HUES6 (cell line): Measurements from ENCODE around the gene CFL1.
A peak's percentile ranks its signal among the peaks of the same experiment; 100 is the strongest.

Source experiments
- H3K27ac ChIP-seq: 2 replicates; pipeline ENCODE4 v1.7.0; 2013; ENCODE audit warnings: low read depth, mild to moderate bottlenecking, low read length, inconsistent platforms
- H3K27me3 ChIP-seq: 2 replicates; pipeline ENCODE4 v1.6.1; 2013; ENCODE audit warnings: low read length; ENCODE audit not compliant: control insufficient read depth, insufficient read depth
- H3K36me3 ChIP-seq: 2 replicates; pipeline ENCODE4 v1.6.1; 2013; ENCODE audit warnings: low read length; ENCODE audit not compliant: control insufficient read depth, insufficient read depth
- H3K4me1 ChIP-seq: 2 replicates; pipeline ENCODE4 v1.6.1; 2013; ENCODE audit warnings: low read length; ENCODE audit not compliant: control insufficient read depth, insufficient read depth
- H3K4me3 ChIP-seq: 2 replicates; pipeline ENCODE4 v1.5.1; 2013; ENCODE audit warnings: low read depth, low read length
- H3K9ac ChIP-seq: one replicate; pipeline ENCODE4 v1.6.1; 2013; ENCODE audit warnings: mild to moderate bottlenecking, low read length
- H3K9me3 ChIP-seq: 2 replicates; pipeline ENCODE4 v1.6.1; 2013; ENCODE audit warnings: low read depth, low read length; ENCODE audit not compliant: control insufficient read depth, insufficient read depth

The CFL1 gene

DNA sequence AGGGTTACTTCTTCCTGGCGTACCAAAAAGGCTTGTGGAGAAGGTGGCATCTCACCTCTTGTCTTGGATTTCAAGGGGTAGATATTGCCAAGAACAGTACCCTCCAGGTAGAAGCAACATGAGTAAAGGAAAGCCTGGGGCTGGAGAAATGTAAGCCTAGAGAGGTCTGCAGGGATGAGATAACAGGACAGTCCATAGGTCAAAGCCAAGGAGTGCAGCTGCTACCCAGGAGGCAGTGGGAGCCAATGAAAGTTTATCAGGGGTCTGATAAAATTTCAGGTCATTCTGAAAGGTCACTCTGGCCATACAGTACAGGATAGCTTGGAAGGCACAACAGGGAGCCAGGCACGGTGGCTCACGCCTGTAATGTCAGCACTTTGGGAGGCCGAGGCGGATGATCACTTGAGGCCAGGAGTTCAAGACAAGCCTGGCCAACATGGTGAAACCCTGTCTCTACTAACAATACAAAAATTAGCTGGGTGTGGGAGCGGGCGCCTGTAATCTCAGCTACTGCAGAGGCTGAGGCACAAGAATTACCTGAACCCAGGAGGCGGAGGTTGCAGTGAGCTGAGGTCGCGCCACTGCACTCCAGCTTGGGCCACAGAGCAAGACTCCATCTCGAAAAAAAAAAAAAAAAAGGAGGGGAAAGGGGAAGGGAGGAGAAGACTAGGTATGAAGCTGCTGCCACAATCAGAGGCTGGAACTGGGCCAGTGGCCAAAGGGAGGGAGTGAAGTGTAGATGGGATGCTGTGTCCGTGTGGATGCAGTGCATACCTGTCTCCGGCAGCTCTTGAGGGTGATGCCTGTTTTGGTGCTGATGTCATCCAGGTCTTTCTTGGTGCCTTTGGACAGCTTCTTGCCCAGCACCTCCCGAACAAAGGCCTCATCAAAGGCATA, 29.1 kb upstream of the CFL1 start:
- peak overlapping the region; percentile 94 for H3K4me3 ChIP-seq

DNA sequence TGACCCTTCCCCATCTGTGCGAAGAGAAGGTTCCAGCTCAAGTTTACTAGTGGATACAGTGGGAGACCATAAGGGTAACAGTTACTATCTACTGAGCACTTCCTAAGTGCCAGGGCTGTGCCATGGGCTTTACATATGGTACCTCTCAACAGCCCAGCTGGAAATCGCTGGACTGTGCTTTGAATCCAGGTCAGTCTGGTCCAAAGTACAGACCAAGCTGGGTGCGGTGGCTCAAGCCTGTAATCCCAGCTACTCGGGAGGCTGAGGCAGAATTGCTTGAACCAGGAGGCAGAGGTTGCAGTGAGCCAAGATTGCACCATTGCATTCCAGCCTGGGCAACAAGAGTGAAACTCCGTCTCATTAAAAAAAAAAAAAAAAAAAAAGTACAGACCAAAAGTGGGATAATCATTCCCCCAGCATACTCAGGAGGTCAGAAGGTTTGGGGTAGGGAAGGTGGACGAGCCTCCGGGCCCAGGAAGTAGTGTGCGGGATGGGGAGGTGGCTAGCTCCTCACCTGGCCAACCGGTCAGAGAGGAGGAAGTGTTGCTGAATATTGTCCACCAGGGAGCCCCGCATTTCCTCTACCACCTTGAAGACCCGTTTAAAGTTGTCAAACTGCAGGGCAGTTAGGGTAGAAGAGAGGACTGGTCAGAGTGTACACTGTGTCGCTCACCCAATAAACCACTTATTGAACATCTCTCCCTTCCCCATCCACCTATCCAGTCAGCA, 28.0 kb upstream of the CFL1 start:
- Histone ChIP-seq H3K9ac (no peak overlapping the region), H3K36me3 (peaks cover 53% of the 10 kb centered on the region), H3K4me1 (peaks cover 15% of the 10 kb centered on the region), H3K9me3 (no peaks in the 10 kb centered on the region), H3K27ac (no peak overlapping the region), H3K27me3 (peaks cover 14% of the 10 kb centered on the region), H3K4me3 (no peak overlapping the region)

More for the DNA sequence above, 29.1 kb upstream of the CFL1 start:
- peaks cover 14% of the 10 kb centered on the region for H3K27me3 ChIP-seq
- H3K4me1 ChIP-seq, result peaks cover 19% of the 10 kb centered on the region
- peak overlapping the region; percentile 63 for H3K9ac ChIP-seq
- H3K27ac ChIP-seq, result no peak overlapping the region
- H3K36me3 ChIP-seq, result peaks cover 48% of the 10 kb centered on the region
- no peaks in the 10 kb centered on the region for H3K9me3 ChIP-seq

DNA sequence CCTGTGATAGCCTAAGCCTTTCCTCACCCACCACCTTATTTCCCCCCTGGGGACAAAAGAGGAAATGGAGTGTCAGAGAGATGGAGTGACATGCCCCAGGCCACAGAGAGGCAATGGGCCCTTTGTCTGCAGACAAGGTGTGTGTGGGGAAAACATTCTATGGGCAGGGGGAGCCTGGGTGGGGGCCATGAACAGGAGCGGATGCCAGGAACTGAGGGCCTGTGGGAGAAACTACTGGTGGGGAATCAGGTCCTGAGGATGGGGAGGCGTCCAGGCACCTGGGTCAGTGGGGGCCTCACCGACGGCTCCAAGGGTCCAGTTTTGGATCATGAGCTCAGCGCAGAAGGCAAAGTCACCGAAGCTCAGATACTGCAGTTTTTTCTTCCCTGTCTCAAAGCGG, 27.3 kb upstream of the CFL1 start:
- no peaks in the 10 kb centered on the region for H3K9me3 ChIP-seq
- peaks cover 13% of the 10 kb centered on the region for H3K27me3 ChIP-seq
- H3K4me1 ChIP-seq, result peaks cover 15% of the 10 kb centered on the region
- no peak overlapping the region for H3K4me3 ChIP-seq
- H3K9ac ChIP-seq, result no peak overlapping the region
- no peak overlapping the region for H3K27ac ChIP-seq
- peaks cover 53% of the 10 kb centered on the region for H3K36me3 ChIP-seq

DNA sequence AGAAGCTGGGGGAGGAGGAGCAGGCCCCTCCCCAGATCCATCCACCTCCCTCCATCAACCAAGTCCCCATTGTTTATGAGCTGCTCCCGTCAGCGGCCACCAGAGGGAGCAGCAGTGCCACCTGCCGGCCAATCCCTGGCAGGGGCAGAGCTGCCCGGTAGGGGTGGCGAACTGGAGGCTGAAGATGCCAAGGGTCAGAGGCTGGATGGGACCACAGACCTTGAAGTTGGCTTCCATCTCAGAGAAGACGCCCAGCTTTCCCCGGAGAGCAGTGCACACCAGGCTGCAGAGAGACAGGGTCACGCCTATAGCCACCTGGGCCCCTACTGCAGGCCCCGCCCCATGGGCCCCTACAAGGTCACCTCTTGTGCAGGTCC, 26.7 kb upstream of the CFL1 start:
- Histone ChIP-seq H3K4me1 (peaks cover 9% of the 10 kb centered on the region), H3K27me3 (peaks cover 8% of the 10 kb centered on the region), H3K9me3 (no peaks in the 10 kb centered on the region), H3K36me3 (peaks cover 53% of the 10 kb centered on the region), H3K9ac (no peak overlapping the region), H3K27ac (no peak overlapping the region), H3K4me3 (no peak overlapping the region)

DNA sequence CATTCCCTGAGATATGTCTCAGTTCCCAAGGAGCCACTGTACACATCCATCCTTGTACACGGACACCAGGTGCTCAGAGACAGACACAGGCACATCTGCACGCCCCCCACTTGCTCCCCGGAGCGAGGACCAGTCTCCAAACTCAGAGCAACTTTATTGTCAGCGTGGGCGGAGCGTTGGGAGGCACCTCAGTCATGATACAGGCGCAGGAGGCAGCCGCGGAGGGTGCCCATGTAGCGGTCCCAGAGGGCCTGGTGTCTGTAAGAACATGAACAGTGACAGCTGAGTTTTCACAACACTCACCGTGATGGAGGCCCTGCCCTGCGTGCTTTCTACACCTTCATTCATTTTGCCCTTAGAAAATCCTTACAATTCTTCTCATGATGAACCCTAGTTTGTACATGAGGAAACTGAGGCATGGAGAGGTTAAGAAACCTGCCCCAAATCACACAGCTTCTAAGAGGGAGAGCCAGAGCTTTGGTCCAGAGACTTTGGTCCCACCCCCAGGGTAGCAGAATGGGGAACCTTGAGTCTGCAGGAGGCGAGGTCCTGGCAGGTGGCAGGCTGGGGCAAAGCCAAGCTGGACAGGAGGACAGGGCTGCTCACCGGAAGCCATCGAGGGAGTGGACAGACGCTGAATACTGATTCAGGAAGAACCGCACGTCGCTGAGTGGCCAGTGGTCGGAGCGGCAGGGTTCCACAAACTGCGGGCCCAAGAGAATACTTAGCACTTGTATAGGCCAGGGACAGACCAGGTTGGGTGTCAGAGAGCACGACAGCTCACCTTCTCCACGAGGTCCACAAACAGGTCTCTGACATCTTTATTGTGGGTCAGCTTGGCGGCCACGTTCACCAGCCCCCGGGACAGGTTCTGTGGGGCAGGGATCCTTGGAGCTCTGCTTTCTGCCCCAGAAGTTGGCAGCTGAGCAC, 26.1 kb upstream of the CFL1 start:
- Histone ChIP-seq H3K9ac (no peak overlapping the region), H3K27me3 (peaks cover 1% of the 10 kb centered on the region; the same call in 1 of the 2 replicates), H3K4me3 (no peak overlapping the region), H3K36me3 (peaks cover 53% of the 10 kb centered on the region), H3K4me1 (peaks cover 6% of the 10 kb centered on the region), H3K27ac (no peak overlapping the region), H3K9me3 (no peaks in the 10 kb centered on the region)

DNA sequence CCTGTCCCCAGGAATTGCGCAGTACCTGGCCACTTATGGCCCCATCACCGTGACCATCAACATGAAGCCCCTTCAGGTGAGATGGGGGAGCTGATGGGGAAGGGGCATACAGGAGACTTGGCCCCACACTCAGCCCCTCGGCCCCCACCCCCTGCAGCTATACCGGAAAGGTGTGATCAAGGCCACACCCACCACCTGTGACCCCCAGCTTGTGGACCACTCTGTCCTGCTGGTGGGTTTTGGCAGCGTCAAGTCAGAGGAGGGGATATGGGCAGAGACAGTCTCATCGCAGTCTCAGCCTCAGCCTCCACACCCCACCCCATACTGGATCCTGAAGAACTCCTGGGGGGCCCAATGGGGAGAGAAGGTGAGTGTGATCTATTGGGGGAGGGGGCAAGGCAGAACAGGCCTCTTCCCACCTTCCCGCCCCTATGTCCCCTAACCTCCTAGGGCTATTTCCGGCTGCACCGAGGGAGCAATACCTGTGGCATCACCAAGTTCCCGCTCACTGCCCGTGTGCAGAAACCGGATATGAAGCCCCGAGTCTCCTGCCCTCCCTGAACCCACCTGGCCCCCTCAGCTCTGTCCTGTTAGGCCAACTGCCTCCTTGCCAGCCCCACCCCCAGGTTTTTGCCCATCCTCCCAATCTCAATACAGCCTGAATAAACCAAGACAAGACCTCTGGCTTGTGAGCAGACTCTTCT, 25.2 kb upstream of the CFL1 start:
- no peak overlapping the region for H3K27ac ChIP-seq
- peaks cover 53% of the 10 kb centered on the region for H3K36me3 ChIP-seq
- H3K27me3 ChIP-seq, result no peaks in the 10 kb centered on the region
- no peak overlapping the region for H3K9ac ChIP-seq
- peaks cover 5% of the 10 kb centered on the region for H3K4me1 ChIP-seq
- no peak overlapping the region for H3K4me3 ChIP-seq
- H3K9me3 ChIP-seq, result no peaks in the 10 kb centered on the region

DNA sequence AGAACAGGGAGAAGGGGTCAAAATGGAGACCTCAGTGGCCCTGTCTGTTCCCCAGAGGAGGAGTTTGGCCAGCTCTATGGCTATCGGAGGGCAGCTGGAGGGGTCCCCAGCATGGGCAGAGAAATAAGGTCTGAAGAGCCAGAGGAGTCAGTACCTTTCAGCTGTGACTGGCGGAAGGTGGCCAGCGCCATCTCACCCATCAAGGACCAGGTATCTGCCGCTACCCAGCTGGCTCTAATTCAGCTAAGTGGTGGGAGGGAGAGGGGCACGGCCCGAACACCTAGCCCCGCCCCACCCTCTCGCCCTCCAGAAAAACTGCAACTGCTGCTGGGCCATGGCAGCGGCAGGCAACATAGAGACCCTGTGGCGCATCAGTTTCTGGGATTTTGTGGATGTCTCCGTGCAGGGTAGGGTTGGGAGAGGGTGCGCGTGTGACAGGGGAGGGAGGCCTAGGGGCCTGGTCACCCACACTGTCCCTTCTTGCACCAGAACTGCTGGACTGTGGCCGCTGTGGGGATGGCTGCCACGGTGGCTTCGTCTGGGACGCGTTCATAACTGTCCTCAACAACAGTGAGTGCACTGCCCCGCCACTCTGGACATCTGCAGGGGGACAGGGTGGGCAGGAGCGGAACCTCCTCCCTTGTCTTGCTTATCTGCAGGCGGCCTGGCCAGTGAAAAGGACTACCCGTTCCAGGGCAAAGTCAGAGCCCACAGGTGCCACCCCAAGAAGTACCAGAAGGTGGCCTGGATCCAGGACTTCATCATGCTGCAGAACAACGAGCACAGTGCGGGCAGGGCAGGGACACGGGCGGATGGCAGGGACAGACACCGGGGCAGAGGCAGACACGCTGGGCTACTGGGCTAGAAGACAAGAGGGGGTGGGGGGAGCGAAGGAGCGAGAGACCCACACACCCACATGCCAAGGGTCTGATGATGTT, 24.4 kb upstream of the CFL1 start:
- peaks cover 2% of the 10 kb centered on the region for H3K4me1 ChIP-seq
- no peak overlapping the region for H3K4me3 ChIP-seq
- H3K9me3 ChIP-seq, result no peaks in the 10 kb centered on the region
- H3K9ac ChIP-seq, result no peak overlapping the region
- H3K36me3 ChIP-seq, result peaks cover 53% of the 10 kb centered on the region
- no peaks in the 10 kb centered on the region for H3K27me3 ChIP-seq
- no peak overlapping the region for H3K27ac ChIP-seq

DNA sequence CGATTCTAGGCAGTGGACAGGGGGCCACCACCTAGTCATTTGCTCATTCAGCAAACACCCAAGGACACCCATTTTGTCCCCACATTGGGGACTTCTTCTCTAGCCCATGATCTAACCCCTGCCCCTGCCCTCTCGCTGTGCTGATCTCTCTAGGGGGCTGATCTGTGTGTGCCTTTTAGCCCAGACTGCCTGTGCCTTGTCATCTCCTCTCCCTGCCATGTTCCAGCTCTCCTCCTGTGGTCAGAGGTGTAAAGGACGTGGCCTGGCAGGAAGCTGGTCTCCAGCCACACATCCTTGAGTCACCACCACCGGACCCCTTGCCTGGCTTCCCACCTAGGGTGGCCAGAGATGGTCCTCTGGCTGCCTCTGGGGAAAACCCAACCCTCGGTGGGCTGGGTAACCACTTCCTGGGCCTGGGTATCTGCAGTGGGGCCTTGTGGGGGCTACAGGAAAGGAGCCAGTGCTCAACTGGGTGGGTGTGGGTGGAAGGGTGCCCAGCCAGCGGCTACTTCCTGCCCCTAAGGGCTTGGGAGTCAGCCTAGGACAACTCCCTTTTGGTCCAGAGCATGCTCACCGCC, 23.0 kb upstream of the CFL1 start:
- no peaks in the 10 kb centered on the region for H3K4me1 ChIP-seq
- no peaks in the 10 kb centered on the region for H3K27me3 ChIP-seq
- no peak overlapping the region for H3K27ac ChIP-seq
- no peak overlapping the region for H3K9ac ChIP-seq
- H3K36me3 ChIP-seq, result peaks cover 41% of the 10 kb centered on the region
- H3K9me3 ChIP-seq, result no peaks in the 10 kb centered on the region
- H3K4me3 ChIP-seq, result no peak overlapping the region

DNA sequence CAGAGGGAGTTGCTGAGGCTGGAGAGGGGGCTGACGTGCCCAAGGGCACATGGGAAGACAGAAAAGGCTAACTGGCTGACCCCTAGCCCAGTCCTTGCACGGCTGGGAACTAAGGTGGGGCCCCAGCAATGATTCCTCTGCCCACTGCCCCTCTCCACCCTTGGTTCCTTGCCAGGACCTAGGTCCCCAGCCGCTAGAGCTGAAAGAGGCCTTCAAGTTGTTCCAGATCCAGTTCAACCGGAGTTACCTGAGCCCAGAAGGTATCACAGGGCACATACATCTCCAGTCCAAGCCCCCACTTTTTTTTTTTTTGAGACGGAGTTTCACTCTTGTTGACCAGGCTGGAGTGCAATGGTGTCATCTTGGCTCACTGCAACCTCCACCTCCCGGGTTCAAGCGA, 22.0 kb upstream of the CFL1 start:
- H3K9ac ChIP-seq, result no peak overlapping the region
- peaks cover 32% of the 10 kb centered on the region for H3K36me3 ChIP-seq
- H3K4me3 ChIP-seq, result no peak overlapping the region
- H3K27ac ChIP-seq, result no peak overlapping the region
- H3K4me1 ChIP-seq, result no peaks in the 10 kb centered on the region
- H3K27me3 ChIP-seq, result no peaks in the 10 kb centered on the region
- no peaks in the 10 kb centered on the region for H3K9me3 ChIP-seq
